Measurements from ENCODE around the gene CROCC. TPM values are rescaled to one million over a fixed set of nuclear protein-coding genes. Genes with fewer than 3 reads are reported as not detected.
A peak's percentile ranks its signal among the peaks of the same experiment; 100 is the strongest.
"Not testable (repeated sequence)": the region's sequence is repeated elsewhere in the genome, so short reads cannot be mapped to it uniquely, and the experiment has no call there.

CROCC gene
- total RNA-seq, 4 donors from 2014 or later: 27.7 to 86.4 (median 60.2) TPM

- 59% methylated on average over 10 of the region's 10 CpGs for WGBS
- H3K4me3 ChIP-seq: no peak overlapping the region
- peaks cover 12% of the 10 kb centered on the region for H3K36me3 ChIP-seq
- no peak overlapping the region for H3K27ac ChIP-seq
- no peaks in the 10 kb centered on the region for H3K27me3 ChIP-seq
- no peak for DNase-seq (ENCODE audit: low spot score in 2 of 2)
- TF ChIP-seq CTCF (IDR thresholded peaks at IDR 0.05) (no peak), POLR2A (IDR thresholded peaks at IDR 0.05) (no peak), EP300 (IDR thresholded peaks at IDR 0.05) (no peak), POLR2AphosphoS5 (IDR thresholded peaks at IDR 0.05) (no peak)
- no peaks in the 10 kb centered on the region for H3K9me3 ChIP-seq
- H3K4me1 ChIP-seq: peaks cover 48% of the 10 kb centered on the region
Measured at GRCh38 chr1:16926491-16927073, 4.9 kb downstream of the CROCC start.

GRCh38 chr1:16927256-16927655, 5.5 kb downstream of the CROCC start:
- Histone ChIP-seq H3K4me3 (no peak overlapping the region), H3K4me1 (peaks cover 41% of the 10 kb centered on the region), H3K27ac (no peak overlapping the region), H3K9me3 (no peaks in the 10 kb centered on the region), H3K36me3 (peaks cover 12% of the 10 kb centered on the region), H3K27me3 (no peaks in the 10 kb centered on the region)
- no peak for DNase-seq (ENCODE audit: low spot score in 2 of 2)
- WGBS: 87% methylated on average over 14 of the region's 14 CpGs
- no peak for TF ChIP-seq POLR2A (IDR thresholded peaks at IDR 0.05)
- no peak for TF ChIP-seq EP300 (IDR thresholded peaks at IDR 0.05)
- no peak for TF ChIP-seq CTCF (IDR thresholded peaks at IDR 0.05)
- TF ChIP-seq POLR2AphosphoS5 (IDR thresholded peaks at IDR 0.05): no peak

DNA sequence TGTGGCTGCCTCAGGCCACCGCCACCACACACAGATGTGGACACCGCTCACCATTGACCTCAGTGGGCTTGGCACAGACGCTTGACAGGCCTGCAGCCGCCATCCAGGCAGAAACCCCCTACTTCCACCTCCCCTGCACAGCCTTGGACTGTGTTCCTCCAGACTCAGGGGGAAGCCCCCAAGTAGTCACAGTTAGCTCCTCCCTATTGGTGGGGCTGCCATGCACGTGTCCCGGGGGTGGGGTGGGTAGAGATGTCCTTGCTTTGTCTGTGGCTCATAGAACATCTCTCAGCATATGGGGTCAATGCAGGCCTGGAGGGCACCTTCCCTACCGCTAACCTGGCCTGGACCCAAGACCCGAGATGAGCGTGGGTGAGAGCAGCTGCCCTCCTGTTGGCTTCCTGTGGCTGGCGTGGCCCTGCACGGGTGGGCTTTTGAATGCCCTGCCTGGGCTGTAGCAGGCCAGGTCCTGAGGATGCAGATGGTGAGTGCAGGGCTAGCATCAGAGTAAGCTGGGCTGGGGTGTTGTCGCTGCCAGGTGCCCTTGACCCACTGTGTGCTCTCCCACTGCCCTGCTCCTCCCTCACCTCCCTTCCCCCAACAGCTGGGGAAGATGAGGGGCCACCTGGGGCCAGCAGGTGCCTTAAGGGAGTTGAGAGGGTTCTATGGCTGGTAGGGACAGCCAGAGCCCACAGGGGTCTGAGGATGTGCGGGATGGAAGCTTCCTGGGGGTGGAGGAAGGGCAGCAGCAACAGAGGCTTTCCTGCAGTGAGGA, 6.2 kb downstream of the CROCC start:
- H3K9me3 ChIP-seq: no peaks in the 10 kb centered on the region
- 79% methylated on average over 12 of the region's 13 CpGs for WGBS
- DNase-seq (ENCODE audit: low spot score in 2 of 2): no peak
- no peak overlapping the region for H3K4me3 ChIP-seq
- peaks cover 41% of the 10 kb centered on the region for H3K4me1 ChIP-seq
- H3K36me3 ChIP-seq: peaks cover 12% of the 10 kb centered on the region
- no peak overlapping the region for H3K27ac ChIP-seq
- H3K27me3 ChIP-seq: no peaks in the 10 kb centered on the region
- no peak for TF ChIP-seq EP300 (IDR thresholded peaks at IDR 0.05)
- TF ChIP-seq POLR2AphosphoS5 (IDR thresholded peaks at IDR 0.05): no peak
- TF ChIP-seq CTCF (IDR thresholded peaks at IDR 0.05): no peak

- Histone ChIP-seq H3K27ac (peak overlapping the region; percentile 12), H3K4me1 (peaks cover 40% of the 10 kb centered on the region), H3K36me3 (peaks cover 16% of the 10 kb centered on the region)
- H3K4me3 ChIP-seq; H3K27me3 ChIP-seq; H3K9me3 ChIP-seq; DNase-seq (ENCODE audit: low spot score in 2 of 2): not testable (repeated sequence)
- 59% methylated on average over 18 of the region's 24 CpGs for WGBS
- TF ChIP-seq POLR2AphosphoS5 (IDR thresholded peaks at IDR 0.05): peak in 1 of 3 donors; percentile 81
Measured at GRCh38 chr1:16929146-16930041, 7.7 kb downstream of the CROCC start.

GRCh38 chr1:16931206-16931934, 9.6 kb downstream of the CROCC start:
- Histone ChIP-seq H3K4me1 (peaks cover 20% of the 10 kb centered on the region), H3K36me3 (peaks cover 25% of the 10 kb centered on the region)
- WGBS: 89% methylated on average over 16 of the region's 18 CpGs
- H3K27me3 ChIP-seq; H3K9me3 ChIP-seq; H3K4me3 ChIP-seq; DNase-seq (ENCODE audit: low spot score in 2 of 2); H3K27ac ChIP-seq: not testable (repeated sequence)

DNA sequence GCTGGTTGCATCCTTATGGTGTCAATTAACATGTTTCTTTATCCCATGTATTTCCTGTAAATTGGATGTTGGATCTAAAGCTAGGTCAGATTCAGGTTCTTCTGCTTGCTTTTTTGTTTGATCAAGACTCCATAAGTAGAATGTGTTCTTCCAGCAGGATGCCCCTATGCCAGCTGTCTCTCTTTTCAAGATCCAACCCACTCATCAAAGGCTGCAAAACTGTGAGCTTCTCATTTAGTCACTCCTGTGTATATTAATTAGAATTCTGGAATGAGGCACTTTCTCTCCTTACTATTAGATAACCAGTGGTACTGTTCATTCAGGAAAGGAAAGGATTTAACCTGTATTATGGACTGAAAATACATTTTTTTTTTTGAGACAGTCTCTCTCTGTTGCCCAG, 12.2 kb downstream of the CROCC start:
- not testable (repeated sequence) for DNase-seq (ENCODE audit: low spot score in 2 of 2); H3K27me3 ChIP-seq; H3K27ac ChIP-seq; H3K9me3 ChIP-seq; H3K4me3 ChIP-seq
- peaks cover 45% of the 10 kb centered on the region for H3K36me3 ChIP-seq
- peaks cover 14% of the 10 kb centered on the region for H3K4me1 ChIP-seq

DNA sequence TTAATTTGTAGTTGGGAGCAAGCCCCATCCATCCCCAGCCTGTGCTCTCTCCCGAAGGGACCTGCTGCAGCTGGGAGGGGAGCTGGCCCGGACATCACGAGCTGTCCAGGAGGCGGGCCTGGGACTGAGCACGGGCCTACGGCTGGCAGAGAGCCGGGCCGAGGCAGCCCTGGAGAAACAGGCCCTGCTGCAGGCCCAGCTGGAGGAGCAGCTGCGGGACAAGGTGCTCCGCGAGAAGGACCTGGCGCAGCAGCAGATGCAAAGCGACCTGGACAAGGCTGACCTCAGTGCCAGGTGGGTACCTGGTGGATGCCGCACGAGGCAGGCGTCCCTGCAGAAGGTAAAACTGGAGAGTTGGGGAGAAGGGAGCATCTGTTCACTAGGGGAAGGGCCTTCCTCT, 14.8 kb downstream of the CROCC start:
- not testable (repeated sequence) for H3K4me1 ChIP-seq; H3K27ac ChIP-seq; H3K9me3 ChIP-seq; H3K4me3 ChIP-seq; DNase-seq (ENCODE audit: low spot score in 2 of 2); H3K27me3 ChIP-seq
- WGBS: 91% methylated on average over 16 of the region's 16 CpGs
- peaks cover 56% of the 10 kb centered on the region for H3K36me3 ChIP-seq
